ENCODE measurements around the gene HES5. TPM values are rescaled to one million over a fixed set of nuclear protein-coding genes. Genes with fewer than 3 reads are reported as not detected.
A peak's percentile ranks its signal among the peaks of the same experiment; 100 is the strongest.

HES5 gene
- total RNA-seq, 1 donor from 2014 or later, result 1.5 TPM

DNA sequence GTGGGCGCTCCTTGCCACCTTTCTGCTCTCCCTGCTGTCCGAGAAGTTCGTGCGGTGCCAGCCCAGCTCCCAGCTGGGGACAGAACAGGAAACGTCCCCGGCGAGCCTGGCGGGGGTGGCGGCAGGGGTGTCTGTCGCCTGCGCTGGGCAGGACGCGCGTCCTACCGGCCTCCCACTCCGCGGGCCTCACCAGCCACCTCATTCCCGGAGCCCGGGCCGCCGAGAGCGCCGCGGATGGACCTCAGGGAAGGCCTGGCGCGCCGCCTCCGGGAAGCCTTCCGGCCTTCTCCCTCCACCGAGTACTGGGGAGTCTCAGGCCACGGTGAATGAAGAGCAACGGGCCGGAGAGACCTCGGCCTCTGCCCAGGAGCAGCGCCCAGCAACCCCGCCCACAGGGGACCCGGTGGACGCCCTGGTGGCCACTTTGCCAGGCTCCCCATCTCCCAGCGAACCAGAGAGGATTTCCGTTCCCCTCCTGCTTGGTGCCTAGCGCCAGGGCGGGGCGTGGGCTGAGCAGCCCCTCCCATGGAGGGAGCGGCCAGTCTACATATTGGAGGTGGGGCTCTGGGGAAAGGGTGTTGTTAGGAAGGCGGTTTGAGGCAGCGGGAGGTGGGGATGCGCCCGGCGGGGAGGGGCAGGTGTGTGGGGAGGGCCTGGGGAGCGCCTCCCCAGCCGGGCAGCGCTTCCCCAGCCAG, 16.6 kb upstream of the HES5 start:
- peak; percentile 39 for DNase-seq

DNA sequence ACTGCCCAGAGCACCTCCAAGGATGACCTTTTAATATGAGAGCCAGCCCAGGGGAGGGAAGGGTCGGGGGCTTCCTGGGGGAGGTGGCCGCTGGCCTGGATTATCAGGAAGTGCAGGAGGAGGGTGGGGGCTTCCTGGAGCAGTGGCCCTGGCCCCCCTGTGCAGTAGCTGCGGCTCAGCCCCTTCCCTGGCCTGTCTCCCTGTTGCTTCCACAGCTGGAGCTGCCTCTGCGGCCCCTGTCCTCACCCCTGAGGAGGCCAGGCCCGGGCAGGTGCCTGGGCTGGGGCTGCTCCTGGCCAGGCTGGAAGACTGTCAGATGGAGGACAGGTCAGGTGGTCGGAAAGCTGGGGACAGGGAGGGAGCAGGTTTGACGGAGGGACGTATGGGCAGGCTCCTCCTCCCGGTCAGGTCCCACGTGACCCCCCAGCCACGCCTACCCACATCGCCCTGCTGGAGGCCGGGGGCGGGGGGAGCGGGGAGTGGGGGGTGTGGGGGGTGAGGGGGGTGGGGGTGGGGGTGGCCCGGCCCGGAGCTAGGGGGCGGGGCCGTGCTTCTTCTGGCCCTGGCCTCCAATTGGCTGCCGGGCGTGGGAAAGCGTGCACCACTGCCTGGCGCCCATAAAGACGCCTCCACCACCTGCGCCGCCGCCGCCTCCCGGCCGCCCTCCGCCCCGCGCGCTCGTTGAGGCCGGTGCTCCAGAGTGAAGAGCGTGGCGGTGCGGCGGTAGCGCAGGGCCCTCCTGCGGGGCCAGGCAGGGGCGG, 15.9 kb upstream of the HES5 start:
- DNase-seq, result peak; percentile 68

DNA sequence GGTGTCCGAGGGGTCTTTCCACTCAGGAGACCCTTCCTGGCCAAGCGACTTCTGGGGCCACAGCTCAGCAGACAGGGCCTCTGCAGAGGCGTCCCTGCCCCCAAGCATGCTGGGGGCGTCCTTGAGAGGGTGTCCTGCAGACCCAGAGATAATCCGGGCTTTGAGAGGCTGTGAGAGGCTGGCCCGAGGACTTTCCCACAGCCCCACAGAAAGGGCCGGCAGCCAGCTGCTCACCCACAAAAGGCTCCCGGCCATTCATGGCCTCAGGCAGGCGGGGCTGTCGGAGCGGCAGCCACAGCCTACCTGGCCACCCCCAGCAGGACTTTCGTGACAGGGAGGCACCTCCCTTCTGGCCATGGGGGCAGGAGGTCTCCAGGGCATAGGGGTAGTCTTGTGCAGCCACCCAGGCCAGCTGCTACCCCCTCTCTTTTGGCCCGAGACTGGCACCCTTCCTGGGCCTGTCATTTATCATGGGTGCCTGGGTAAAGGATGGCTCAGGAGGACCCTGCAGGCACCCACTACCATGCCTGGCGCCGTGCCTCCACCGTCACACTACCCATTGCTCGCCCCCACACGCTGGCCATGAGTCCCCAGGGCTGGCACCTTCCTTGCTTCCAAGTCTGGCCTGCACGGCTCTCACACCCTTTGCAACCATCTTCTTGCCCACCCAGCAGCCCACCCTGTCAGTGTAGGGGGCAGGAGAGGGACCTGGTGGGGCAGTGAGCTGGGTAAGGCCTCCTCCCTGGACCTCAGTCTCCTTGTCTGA, 15.0 kb upstream of the HES5 start:
- no peak for DNase-seq

DNA sequence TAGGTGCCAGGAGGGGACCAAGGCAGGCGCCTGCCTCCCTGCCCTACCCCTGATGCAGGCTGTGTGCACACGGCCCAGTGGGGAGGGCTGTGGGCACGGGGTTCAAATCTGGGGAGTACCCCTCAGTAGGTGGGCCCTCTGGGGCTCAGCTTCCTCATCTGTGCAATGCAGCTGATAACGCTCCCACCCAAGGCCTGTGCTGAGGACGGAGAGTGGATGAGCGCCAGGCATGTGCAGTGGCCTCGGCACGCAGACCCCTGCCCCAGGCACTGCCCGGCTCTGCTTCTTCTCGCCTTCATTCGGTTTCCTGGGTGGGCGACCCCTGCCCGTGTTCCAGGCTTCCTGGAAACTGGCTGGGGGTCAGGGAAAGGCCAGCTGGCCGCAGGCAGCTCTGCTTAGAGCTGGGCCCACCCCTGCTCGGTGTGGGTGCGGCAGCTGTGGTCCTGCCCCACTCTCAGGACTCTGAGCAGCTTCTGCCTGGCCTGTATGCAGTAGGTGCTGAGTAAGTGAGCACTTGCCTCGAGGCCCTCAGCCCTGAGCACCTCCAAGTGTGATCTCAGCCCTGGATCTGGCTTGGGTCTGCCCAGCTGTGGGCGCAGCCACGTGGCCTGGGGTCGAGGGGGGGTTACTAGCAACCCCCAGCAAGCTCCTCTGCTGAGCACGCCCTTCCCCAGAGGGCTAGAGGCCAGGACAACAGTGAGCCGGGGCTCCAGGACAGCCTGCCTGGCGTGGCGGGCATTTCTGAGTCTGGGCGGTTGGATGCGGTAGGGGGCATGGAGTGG, 14.2 kb upstream of the HES5 start:
- no peak for DNase-seq

DNA sequence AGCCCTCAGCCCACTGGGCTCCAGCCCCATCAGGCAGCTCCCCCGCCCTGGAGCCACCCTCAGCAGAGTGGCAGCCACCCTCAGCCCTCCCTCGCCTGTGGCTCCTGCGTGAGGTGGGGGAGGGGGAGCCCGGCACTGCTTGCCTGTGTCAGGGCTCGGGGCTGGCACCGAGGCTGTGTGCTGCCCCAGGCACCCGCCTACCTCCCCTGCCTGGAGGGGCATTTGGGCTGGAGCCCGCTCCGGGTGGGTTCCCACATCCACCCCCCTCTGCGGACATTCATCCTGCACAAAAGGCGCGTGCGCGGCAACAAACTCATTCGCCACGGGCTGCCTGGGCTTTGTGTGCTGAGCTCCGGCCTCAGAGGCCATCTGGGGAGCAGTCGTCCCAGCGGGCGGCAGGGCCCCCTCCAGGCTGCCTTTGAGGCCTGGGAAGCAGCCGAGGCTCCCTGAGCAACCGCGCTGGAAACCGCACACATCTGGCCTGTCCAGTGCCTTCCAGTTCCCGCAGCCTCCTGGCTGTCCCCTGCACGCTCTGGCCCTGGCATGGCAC, 13.6 kb upstream of the HES5 start:
- no peak for DNase-seq

DNA sequence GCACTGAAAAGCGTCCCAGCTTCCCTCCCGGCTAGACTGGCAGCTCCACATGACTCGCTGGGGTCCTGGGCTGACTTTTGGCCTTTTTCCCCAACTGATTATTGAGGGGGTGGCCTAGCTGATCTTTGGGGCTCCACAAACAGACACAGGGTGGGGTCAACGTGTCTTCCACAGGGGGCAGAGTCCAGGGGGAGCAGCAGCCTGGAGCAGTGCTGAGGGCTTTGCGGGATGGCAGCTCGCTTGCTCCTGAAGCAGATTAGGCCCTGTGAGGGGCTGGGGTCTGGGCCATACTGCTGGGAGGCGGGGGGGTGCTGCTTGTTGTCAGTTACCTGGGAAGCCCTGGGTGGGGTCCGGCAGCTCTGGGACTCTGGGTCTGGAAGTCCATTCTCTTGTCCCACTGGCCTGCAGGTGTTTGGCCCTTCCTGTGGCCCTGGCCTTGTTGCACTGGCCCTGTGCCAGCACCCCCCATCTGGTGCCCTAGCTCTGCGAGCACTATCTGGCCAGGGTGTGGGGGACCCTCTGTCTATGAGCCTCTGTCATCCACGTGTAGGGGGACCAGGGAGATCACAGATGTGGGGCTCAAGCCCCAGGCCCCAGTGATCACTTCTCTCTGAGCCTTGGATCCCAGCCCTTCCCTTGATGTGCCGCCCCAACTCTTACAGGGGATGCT, 12.3 kb upstream of the HES5 start:
- DNase-seq, result no peak

DNA sequence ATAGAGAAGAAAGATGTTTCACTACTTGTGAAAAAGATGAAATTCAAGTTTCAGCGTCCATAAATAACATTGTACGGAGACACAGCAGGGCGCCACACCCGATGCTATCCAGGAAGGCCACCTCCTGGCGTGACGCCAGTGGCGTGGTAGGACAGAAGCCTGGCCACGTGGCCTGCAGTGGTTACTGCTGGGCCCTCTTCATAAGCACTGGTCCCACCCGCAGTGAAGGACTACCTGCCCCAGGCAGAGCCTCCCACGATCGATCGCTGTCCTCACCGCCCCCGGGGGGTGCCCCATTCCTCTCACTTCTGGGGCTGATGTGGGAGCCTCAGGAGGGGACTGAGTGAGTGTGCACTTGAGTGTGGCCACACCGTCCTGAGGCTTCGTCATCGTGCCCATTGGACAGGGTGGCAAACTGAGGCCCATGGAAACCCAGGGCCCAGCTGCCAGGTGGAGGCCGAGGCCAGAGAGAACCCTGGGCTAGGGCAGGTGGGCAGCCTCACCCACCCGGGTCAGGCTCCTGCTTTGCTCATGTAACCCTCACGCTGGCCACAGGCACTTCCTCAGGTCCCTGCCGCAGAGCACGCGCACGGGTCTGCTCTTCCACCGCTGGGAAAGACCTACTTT, 11.7 kb upstream of the HES5 start:
- no peak for DNase-seq

DNA sequence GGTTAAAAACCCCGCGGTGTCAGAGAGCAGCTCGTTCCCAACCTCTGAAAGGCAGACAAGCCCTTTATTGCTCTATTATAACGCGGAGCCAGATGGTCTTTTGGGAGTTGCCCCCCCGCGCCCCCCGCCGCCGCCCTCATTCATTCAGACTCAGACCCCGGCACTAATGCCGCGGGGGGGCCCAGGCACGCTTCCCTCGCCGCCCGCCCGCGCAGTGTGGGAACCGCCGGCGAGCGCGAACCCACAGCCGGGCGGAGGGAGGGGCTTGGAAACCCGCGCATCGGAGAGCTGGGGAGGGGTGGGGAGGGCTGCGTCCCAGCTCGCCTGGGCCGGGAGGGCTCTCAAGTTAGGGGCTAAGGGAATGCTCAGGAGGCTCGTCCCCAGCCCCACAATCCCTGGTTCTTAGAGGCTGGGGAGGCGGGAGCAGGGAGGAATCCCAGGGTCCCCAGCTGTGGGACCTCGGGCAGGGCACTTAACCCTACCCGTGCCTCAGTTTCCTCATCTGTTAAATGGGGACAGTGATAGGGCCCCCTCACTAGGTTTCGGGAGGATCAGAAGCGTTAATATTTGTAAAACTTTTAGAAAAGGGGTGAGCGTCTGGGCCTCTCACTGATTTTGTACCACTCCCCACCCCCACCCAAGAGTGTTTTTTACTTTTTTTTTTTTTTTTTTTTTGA, 10.9 kb upstream of the HES5 start:
- no peak for DNase-seq

DNA sequence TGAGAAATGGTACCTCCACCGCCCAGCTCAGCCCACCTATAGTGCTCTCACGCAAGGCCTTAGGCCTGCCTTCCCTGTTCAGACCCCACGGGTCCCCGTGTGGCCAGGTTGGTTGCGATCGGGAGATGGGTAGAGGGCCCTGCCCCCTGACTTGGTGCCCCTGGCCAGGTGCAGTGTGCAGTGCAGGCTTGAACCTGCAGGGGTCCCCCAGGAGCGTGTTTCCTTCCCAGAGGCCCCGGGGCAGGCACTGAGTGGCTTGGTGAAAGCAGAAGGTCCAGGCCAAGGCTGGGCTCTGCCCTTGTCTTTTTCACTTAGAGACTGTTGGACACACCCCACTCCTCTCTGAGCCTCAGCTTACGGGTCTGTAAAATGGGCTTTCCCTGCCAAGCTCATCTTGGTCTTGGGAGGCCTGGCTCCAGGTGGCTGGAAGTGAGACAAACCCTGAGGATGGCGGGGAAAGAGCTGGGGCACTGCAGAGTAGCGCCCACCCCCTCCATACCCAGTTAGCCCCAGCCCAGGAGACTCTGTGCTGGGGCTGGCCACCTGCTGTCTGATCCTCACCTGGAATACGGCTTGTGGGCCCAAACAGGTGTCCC, 9.3 kb upstream of the HES5 start:
- DNase-seq, result no peak

DNA sequence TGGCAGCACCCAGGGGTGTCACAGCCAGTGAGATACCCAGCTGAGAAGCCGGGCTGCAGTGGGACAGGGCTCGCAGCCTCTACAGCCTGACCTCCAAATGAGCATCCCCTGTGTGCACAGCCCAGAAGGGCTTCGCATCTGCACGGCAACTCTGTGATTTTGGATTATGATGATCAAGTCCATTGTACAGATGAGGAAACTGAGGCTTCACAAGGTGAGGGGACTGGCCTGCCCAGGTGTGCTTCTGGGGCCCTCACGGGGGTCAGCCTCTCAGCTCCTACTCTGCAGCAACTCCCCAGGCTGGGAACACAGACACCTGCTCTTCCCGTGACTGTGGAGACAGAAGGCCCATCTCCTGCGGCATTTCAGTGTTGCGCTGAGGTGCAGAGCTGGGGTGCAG, 8.8 kb upstream of the HES5 start:
- DNase-seq, result no peak

DNA sequence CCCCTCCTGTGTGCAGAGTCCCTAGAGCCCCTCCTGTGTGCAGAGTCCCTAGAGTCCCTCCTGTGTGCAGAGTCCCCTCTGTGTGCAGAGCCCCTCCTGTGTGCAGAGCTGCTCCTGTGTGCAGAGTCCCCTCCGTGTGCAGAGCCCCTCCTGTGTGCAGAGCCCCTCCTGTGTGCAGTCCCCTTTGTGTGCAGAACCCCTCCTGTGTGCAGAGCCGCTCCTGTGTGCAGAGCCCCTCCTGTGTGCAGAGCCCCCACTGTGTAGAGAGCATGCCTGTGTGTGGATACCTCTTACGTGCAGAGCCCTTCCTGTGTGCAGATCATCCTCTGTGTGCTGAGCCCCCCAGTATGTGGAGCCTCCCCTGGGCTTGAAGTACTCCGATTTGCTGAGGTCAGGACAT, 8.3 kb upstream of the HES5 start:
- DNase-seq, result no peak

DNA sequence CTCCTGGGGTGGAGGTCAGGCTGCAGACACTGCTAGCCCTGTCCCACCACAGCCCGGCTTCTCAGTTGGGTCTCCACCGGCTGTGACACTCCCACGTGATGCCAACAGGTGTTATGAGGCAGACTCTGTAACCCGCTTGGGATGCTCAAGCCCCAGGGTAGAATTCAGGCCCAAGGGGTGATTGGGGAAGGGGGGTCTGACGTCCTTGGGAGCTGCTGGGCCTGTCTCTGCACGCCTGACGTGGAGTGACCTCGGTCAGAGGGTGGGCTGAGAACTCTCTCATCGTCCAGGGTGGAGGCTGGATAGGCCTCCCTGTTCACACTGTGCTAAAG, 7.7 kb upstream of the HES5 start:
- no peak for DNase-seq

DNA sequence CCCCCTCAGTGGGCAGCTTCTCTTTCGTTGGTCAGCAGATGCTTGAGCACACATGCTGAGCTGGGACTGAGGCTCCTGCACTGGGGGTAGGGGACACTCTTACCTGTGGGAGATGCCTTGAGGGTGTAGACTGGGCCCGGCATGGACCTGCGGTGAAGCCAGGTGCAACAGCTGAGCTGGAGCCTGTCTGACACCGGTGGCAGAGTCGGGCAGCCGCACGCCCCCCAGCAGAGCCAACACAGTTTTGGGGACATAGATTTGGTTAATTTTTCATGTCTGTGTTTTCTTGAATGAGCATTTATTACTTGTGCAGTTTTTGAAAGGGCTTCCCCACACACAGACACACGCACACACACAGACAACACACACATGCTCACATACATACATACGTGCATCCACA, 5.9 kb upstream of the HES5 start:
- DNase-seq, result no peak

DNA sequence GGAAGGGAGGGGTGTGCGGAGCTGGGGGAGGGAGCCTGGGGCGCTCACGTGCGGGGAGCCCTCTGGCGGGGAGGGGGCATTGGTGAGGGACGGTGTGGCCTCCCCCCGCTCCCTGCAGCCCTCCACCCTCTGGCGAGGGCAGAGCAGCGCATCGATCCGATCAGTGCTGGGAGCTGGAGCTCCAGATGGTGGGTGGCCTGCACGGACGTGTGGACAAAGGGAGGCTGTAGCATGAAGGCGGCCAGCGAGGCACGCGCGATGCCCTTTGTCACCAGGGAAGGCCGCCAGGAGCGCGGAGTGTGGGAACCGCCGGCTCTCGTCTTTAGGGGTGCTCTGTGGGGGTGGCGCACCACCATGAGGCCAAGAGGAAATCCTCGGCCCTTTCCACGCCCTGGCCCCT, 5.4 kb upstream of the HES5 start:
- DNase-seq, result no peak

DNA sequence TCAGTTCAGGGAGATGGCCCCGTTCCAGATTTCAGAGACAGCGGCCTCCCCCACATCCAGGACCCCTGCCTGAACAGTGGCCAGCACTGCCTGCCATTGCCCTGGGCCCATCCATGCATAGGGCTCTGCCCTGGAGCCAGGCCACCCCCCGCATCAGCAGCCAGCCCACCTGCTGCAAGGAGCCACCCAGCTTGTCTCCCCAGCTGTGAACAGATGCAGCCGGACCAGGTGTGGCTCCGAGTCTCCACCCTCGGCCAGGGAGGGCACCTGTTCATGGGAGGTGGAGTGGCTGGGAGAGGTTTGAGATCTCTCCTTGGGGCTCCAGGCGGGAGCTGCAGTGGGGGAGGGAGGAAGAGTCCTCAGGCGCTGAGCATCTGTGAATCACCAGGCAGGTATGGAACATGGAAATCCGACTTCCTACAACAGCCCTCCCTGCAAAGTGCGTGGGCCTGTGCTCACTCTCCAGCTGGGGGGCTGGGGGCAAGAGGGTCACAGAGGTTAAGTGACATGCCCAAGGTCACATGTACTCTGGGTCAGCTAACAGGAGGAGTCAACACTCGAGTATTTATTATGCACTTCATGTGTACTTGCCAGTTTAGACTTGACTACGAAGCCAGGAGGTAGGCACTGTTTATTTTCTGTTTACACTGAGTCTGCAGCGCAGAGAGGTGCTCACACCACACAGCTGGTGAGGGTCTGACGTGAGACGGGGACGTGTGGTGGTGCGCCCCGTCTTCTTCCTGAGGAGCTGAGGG, 4.8 kb upstream of the HES5 start:
- DNase-seq, result no peak

DNA sequence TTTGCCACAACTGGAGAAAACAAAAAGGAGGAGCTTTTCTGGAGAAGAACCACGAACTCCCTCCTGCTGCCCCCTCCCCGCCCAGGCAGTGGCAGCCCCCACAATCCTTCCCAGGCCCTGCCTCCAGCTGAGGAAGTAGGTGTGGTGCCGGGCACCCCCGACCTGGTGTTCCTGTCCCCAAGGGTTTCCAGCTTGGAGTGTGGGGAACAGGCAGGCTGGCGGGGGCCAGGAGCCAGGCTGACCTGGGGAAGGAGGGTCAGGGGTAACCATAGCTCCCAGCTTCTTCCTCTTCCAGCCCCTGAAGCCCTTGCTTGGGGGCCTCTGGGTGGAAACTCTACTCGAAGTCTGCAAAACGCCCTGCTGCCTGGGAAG, 4.2 kb upstream of the HES5 start:
- no peak for DNase-seq

DNA sequence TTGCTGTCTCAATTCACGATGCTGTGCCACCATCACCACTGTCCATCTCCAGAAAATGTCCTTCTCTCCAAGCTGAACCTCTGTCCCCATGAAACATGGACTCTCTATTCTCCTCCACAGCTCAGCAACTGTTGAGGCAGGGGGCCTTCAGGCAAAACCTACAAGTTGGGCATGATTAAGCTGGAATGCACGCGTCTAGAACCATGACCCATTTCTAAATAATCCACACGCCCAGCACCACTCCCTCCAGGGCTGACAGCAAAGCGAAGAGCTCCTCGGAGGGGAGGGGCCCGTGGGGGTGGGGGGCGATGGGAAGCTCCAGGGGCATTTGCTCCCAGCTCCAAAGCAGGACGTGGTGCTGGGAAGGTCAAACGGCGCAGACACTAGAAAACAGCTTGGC, 3.3 kb upstream of the HES5 start:
- DNase-seq, result peak; percentile 22

DNA sequence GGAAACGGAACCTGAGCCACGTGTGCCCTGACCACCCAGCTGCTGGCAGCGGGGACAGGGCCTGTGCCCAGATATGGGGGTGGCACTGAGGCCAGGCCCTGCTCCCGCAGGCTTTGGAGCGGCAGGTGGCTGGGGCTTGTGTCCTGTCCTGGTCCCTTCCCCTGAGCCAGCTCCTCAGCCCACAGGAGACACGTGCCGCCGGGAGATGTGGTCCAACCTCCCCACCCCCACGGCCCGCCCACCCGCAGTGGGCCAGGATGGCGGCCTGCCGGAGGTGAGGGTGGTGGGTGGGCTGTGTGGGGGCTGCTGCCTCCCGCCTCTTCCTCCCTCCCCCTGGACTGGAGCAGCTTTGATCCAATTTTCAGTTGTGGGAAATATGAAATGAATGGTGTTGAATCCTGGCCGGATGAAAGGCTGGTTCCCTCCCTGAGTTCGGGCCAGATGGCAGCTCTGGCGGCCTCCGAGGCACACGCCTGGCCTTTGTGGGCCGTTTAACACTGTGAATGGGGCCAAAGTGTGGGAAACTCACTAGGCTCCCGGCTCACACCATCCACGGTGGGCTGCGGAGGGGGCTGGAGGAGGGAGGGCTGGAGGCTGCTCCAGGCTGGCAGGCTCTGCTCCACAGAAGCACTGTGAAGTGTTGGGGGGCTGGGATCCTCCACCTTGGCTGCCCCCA, 2.6 kb upstream of the HES5 start:
- no peak for DNase-seq

Data from skin of body (tissue), 2 donors.